ENCODE measurements around the gene LCN2.

- no peak for TF ChIP-seq EZH2 (IDR thresholded peaks at IDR 0.05; ENCODE audit: borderline replicate concordance, control insufficient read depth, low read depth, low read length)
- TF ChIP-seq JUND (IDR thresholded peaks at IDR 0.05; ENCODE audit: low read depth, low read length) = no peak
- TF ChIP-seq ATF3 (IDR thresholded peaks at IDR 0.05; ENCODE audit: borderline replicate concordance, extremely low read depth, low read depth, low read length) = no peak
- no peak for TF ChIP-seq CTCF (IDR thresholded peaks at IDR 0.05 in 2 of 3, conservative IDR thresholded peaks at IDR 0.05 in 1 of 3; ENCODE audit: control insufficient read depth in 2 of 3, extremely low read depth in 1 of 3, insufficient read depth in 1 of 3, low read depth in 3 of 3, low read length in 3 of 3)
These were observed 11.3 kb upstream of the LCN2 start for GRCh38 chr9:128138001-128138400.

Measured in GM12878 (cell line).